NCI-H1417 (cell line): ENCODE data around the gene DAZL.
A peak's percentile ranks its signal among the peaks of the same experiment; 100 is the strongest.

Experiments
- DNase-seq, 3 experiments: peaks; one replicate each; lab custom pipeline; 2025; lab: John Stamatoyannopoulos, UW

Gene DAZL

DNA sequence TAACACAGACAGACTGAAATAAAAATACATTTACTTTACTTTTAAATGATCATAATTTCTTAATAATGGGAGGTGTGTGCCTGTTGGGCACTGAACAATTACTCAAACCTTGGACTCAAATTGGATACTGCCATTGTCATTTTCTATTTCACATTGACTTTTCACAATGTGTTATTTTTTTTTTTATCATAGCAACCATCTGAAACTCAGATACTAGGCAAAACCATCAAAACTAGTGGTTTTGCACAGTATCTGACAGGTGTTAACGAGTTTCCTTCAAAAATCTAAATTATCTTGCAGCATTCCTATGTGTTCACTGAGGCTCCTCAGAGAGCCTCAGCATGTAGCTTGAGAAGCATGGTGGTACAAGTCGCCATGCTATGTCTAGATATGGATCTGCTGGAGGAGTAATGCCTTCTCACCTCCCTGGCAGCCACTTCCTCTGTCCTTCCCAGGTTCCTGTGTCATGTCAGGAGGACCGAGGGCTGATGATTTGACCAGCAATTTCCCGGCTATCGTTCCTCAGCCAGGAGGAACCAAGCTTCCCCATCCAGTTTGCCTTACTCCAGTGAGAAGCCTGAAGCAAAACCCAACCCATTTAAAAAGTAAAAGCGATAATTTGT lies 61.9 kb downstream of the DAZL start:
- no peak for DNase-seq

DNA sequence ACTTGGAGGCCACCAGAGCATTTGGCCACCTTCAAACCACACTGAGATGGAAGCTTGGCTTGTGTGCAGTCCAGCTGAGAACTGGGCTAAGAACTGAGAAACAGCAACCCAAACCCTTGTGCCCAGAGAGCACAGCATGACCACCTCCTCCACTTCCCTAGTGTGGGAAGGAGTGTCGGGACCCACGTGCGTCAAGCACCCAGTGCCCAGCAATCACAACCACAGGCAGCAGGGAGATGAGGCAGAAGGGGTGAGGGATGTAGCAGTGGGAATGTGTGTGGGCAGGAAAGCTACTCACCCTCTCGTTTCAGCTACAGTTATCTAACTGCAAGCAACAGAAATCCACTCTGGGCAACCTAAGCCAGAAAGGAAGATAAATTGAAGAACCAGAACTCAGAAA lies 66.7 kb downstream of the DAZL start:
- DNase-seq, result peak in 1 of 3 experiments; percentile 2

GRCh38 chr3:16536996-16537395 lies 68.2 kb downstream of the DAZL start:
- peak in 1 of 3 experiments; percentile 1 for DNase-seq
